Central memory CD8-positive, alpha-beta T cell (primary cell): ENCODE measurements around the gene PRRT1B.
"Not testable (repeated sequence)": the region's sequence is repeated elsewhere in the genome, so short reads cannot be mapped to it uniquely, and the experiment has no call there.

Experiments used
- ATAC-seq: fragments of 150-1000 bp; cut with Tn5 transposase; replicated peaks from 2 replicates; pipeline ENCODE4 v1.10.0; 2022; ENCODE audit warnings: mild to moderate bottlenecking, moderate FRiP score, moderate number of reproducible peaks; ENCODE audit not compliant: poor library complexity, severe bottlenecking; ENCODE audit errors: extremely low read depth
- DNase-seq, 2 donors: peaks; one replicate each; pipeline ENCODE4 v3.0.0; 2021; ENCODE audit warnings: low spot score in 2 of 2
- H3K27ac Mint-ChIP-seq: one replicate; pipeline ENCODE4 v1.8.0; 2022; ENCODE audit warnings: low read depth, mild to moderate bottlenecking, moderate library complexity, mixed read lengths
- H3K27me3 Mint-ChIP-seq: one replicate; pipeline ENCODE4 v1.8.0; 2022; ENCODE audit warnings: mixed read lengths
- H3K36me3 Mint-ChIP-seq: one replicate; pipeline ENCODE4 v1.8.0; 2022; ENCODE audit warnings: mild to moderate bottlenecking, moderate library complexity, mixed read lengths; ENCODE audit not compliant: insufficient read depth
- H3K4me1 Mint-ChIP-seq: one replicate; pipeline ENCODE4 v1.8.0; 2022; ENCODE audit warnings: mixed read lengths
- H3K4me3 Mint-ChIP-seq: one replicate; pipeline ENCODE4 v1.8.0; 2022; ENCODE audit warnings: mild to moderate bottlenecking, moderate library complexity, mixed read lengths
- H3K9me3 Mint-ChIP-seq: one replicate; pipeline ENCODE4 v1.8.0; 2022; ENCODE audit warnings: mixed read lengths

The PRRT1B gene

DNA sequence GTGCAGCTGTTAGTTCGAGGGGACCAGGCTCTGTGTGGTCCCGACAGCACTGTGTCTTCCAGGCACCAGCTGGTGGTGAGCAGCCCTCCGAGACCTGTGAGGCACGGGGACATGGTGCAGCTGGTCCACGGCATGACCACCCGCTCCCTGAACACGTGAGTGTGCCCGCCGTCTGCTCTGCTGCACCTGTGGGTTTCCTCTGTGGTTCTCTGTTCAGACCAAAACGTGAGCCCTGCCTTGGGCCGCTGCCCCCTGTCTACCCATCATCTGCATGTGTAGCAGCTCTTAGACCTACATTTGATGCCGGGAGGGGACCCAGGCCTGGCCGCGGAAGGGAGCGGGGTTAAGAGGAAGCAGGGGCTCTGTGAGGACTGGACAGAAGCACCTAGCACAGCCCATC is 32.1 kb upstream of the PRRT1B start:
- no peak for DNase-seq
- Mint-ChIP-seq H3K27ac (no peak overlapping the region), H3K4me3 (no peak overlapping the region), H3K4me1 (no peaks in the 10 kb centered on the region), H3K36me3 (peaks cover 42% of the 10 kb centered on the region), H3K27me3 (no peaks in the 10 kb centered on the region), H3K9me3 (no peaks in the 10 kb centered on the region)
- no peak for ATAC-seq

DNA sequence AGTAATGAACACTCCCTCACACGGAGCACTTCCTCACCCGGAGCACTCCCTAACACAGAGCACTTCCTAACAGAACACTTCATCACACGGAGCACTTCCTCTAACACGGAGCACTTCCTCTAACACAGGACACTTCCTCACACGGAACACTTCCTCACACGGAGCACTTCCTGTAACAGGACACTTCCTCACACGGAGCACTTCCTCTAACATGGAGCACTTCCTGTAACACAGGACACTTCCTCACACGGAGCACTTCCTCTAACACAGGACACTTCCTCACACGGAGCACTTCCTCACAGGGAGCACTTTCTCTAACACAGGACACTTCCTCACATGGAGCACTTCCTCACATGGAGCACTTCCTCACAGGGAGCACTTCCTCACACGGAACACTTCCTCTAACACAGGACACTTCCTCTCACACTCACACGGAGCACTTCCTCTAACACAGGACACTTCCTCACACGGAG is 29.7 kb upstream of the PRRT1B start:
- not testable (repeated sequence) for DNase-seq, H3K27ac Mint-ChIP-seq, H3K4me1 Mint-ChIP-seq, H3K9me3 Mint-ChIP-seq, ATAC-seq, H3K4me3 Mint-ChIP-seq, H3K27me3 Mint-ChIP-seq
- peaks cover 46% of the 10 kb centered on the region for H3K36me3 Mint-ChIP-seq

DNA sequence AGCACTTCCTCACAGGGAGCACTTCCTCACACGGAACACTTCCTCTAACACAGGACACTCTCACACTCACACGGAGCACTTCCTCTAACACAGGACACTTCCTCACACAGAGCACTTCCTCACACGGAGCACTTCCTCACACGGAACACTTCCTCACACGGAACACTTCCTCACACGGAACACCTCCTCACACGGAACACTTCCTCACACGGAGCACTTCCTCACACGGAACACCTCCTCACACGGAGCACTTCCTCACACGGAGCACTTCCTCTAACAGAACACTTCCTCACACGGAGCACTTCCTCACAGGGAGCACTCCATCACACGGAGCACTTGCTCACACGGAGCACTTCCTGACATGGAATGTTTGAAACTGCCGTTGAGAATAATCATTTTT is 29.2 kb upstream of the PRRT1B start:
- ATAC-seq (no peak), DNase-seq (no peak)
- Mint-ChIP-seq H3K4me1 (no peaks in the 10 kb centered on the region), H3K27ac (no peak overlapping the region), H3K9me3 (no peaks in the 10 kb centered on the region), H3K27me3 (no peaks in the 10 kb centered on the region), H3K4me3 (no peak overlapping the region), H3K36me3 (peaks cover 42% of the 10 kb centered on the region)

DNA sequence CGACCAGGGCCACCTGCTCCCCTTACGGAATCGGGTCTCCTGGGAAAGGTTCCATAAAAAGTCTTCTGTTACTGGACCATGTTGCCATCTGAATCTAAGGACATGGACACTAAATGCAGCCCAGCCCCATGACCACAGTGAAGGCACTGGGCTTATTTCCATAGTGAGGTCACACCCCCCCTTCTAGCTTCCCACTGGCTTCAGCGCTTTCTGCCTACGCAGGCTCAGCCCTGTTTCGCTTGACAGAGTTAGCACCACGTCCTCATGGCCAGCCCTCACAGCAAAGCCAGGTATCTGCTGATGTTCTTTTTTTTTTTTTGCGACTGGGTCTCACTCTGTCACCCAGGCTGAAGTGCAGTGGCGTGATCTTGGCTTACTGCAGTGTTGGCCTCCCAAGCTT is 28.4 kb upstream of the PRRT1B start:
- H3K36me3 Mint-ChIP-seq, result peaks cover 44% of the 10 kb centered on the region
- no peaks in the 10 kb centered on the region for H3K9me3 Mint-ChIP-seq
- no peak overlapping the region for H3K27ac Mint-ChIP-seq
- H3K27me3 Mint-ChIP-seq, result no peaks in the 10 kb centered on the region
- no peak for DNase-seq
- H3K4me1 Mint-ChIP-seq, result no peaks in the 10 kb centered on the region
- no peak for ATAC-seq
- no peak overlapping the region for H3K4me3 Mint-ChIP-seq

DNA sequence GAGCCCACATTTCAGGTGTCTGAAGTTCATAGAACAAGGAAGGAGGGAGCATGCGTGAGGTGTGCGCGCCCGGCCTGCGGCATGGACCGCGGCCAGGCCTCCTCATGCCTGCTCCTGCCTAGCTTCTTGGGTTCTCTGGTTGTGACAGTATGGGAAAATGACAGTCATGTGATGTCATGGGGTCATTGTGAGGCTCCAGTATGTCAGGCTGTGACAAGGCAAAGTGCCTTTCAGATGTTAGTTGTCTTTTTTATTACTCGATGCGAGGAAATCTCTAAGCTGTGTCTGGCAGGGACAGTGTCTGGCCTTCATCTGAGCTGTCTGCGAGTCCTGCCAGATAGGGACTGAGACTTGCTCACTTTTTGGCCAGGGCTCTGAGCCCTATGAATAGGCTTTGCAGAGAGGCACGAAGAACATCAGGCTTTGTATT is 27.5 kb upstream of the PRRT1B start:
- DNase-seq (no peak), ATAC-seq (no peak)
- no peak overlapping the region for H3K27ac Mint-ChIP-seq
- H3K9me3 Mint-ChIP-seq, result no peaks in the 10 kb centered on the region
- no peaks in the 10 kb centered on the region for H3K27me3 Mint-ChIP-seq
- H3K4me3 Mint-ChIP-seq, result no peak overlapping the region
- no peaks in the 10 kb centered on the region for H3K4me1 Mint-ChIP-seq
- H3K36me3 Mint-ChIP-seq, result peaks cover 40% of the 10 kb centered on the region

DNA sequence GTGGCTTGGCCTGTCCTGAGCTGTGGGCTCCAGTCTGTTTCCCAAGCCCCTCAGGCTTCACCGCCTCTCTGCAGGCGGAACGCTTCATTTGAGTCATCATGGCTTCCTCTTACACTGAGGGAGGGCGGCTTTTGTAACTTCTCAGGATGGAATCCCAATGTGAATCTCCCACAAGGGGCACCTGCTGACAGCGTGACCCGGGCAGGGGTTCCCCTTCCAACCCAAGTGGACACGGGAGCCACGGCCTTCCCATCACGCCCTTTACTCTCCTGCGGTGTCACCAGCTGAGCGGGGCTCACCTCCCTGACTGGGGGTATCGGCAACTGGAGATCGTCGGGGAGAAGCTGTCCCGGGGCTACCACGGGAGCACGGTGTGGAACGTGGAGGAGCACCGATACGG is 26.8 kb upstream of the PRRT1B start:
- Mint-ChIP-seq H3K4me1 (no peaks in the 10 kb centered on the region), H3K9me3 (no peaks in the 10 kb centered on the region), H3K36me3 (peaks cover 40% of the 10 kb centered on the region), H3K27me3 (no peaks in the 10 kb centered on the region), H3K4me3 (no peak overlapping the region), H3K27ac (no peak overlapping the region)
- no peak for DNase-seq
- ATAC-seq, result no peak

DNA sequence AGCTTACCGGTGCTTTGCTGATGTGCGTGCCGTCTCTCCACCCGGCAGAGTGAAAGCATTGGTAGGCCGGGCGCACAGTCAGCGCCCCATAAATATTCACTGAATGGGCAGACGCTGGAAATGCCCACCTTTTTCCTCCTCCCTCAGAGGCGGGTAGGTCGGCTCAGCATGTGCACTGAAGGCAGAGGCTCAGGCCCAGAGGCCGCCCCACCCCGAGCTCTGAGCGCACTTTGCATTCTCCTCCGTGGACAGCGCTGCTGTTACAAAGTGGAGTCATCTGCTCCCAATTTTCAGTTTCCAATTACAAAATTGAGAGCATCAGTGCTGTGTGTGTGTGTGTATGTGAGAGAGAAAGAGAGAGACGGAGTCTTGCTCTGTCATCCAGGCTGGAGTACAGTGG is 24.8 kb upstream of the PRRT1B start:
- ATAC-seq (no peak), DNase-seq (no peak)
- Mint-ChIP-seq H3K27ac (no peak overlapping the region), H3K4me1 (no peaks in the 10 kb centered on the region), H3K36me3 (peaks cover 39% of the 10 kb centered on the region), H3K27me3 (no peaks in the 10 kb centered on the region), H3K4me3 (no peak overlapping the region), H3K9me3 (no peaks in the 10 kb centered on the region)

DNA sequence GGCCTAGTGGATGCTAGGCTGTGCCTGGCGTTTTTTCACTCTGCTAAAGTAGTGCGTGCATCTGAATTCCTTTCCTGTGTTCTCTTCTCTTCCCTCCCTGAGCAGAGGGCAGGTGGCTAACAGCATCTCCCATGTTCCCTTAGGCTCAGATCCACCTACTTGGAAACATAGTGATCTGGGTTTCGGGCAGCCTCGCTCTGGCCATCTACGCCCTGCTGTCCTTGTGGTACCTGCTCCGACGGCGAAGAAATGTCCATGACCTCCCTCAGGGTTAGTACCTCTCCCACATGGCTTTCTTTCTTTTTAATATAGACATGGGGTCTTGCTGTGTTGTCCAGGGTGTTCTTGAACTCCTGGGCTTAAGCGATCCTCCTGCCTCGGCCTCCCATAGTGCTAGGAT is 24.1 kb upstream of the PRRT1B start:
- Mint-ChIP-seq H3K27ac (no peak overlapping the region), H3K4me3 (no peak overlapping the region), H3K27me3 (no peaks in the 10 kb centered on the region), H3K9me3 (no peaks in the 10 kb centered on the region), H3K36me3 (peaks cover 39% of the 10 kb centered on the region), H3K4me1 (no peaks in the 10 kb centered on the region)
- DNase-seq (no peak), ATAC-seq (no peak)

DNA sequence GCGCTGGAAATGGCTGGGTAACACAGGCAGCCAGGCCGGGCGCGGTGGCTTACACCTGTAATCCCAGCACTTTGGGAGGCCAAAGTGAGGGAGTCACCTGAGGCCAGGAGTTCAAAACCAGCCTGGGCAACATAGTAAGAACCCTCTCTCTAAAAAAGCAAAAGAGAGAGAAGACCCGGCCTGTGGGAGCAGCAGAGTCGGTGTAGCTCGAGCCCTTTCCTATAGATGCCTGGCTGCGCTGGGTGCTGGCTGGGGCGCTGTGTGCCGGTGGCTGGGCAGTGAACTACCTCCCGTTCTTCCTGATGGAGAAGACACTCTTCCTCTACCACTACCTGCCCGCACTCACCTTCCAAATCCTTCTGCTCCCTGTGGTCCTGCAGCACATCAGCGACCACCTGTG is 23.5 kb upstream of the PRRT1B start:
- no peak for ATAC-seq
- no peak for DNase-seq
- no peaks in the 10 kb centered on the region for H3K27me3 Mint-ChIP-seq
- no peaks in the 10 kb centered on the region for H3K4me1 Mint-ChIP-seq
- H3K9me3 Mint-ChIP-seq, result no peaks in the 10 kb centered on the region
- peaks cover 39% of the 10 kb centered on the region for H3K36me3 Mint-ChIP-seq
- no peak overlapping the region for H3K27ac Mint-ChIP-seq
- no peak overlapping the region for H3K4me3 Mint-ChIP-seq

DNA sequence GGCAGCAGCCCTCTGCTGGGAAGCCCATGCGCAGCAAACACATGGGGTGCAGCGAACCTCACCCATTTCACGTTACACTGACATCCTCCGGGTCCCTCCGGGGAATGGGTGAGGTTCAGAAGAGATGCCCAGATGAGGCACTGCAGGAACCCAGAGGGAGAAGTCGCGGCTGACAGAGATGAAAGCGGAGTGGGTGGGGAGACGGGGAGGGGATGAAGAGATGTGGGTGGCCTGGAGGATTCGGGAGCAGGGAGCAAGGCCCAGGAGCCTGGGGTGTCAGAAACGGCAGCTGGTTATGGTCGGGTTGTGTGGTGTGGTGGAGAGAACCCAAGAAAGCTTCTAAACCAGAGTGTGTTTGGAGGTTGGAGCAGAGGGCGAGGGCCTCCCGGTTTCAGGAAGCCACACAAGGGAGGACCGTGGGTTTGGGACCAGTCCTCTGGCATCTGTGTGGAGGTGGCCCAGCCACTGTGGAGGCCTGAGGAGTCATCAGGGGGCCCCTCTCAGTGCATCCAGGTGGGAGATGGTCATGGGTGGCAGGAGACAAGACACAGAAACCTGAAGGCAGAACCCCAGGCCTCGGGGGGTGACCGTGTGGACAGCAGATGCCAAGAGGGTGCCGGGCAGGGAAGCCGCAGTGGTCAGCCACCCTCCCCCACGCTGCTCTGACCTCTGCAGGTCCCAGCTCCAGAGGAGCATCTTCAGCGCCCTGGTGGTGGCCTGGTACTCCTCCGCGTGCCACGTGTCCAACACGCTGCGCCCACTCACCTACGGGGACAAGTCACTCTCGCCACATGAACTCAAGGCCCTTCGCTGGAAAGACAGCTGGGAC is 22.9 kb upstream of the PRRT1B start:
- Mint-ChIP-seq H3K4me1 (no peaks in the 10 kb centered on the region), H3K4me3 (no peak overlapping the region), H3K27me3 (no peaks in the 10 kb centered on the region), H3K36me3 (peaks cover 40% of the 10 kb centered on the region), H3K9me3 (no peaks in the 10 kb centered on the region), H3K27ac (peak overlapping the region; percentile 49)
- ATAC-seq (no peak), DNase-seq (no peak)

DNA sequence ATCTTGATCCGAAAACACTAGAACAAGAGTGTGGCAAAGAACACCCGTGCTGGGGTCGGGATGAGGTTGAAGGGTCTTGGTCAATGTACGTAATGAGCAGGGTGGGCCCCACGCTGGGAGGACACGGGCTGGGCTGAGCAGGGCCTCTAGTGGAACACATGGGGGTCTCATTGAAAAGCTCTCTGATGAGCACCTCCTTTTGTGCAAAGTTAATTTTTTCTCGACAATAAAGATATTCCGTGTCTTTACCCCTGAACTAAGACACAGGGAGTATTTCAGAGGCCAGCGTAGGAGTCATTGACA is 22.3 kb upstream of the PRRT1B start:
- Mint-ChIP-seq H3K4me1 (no peaks in the 10 kb centered on the region), H3K27me3 (no peaks in the 10 kb centered on the region), H3K9me3 (no peaks in the 10 kb centered on the region), H3K36me3 (peaks cover 38% of the 10 kb centered on the region), H3K4me3 (no peak overlapping the region), H3K27ac (no peak overlapping the region)
- DNase-seq (no peak), ATAC-seq (no peak)

DNA sequence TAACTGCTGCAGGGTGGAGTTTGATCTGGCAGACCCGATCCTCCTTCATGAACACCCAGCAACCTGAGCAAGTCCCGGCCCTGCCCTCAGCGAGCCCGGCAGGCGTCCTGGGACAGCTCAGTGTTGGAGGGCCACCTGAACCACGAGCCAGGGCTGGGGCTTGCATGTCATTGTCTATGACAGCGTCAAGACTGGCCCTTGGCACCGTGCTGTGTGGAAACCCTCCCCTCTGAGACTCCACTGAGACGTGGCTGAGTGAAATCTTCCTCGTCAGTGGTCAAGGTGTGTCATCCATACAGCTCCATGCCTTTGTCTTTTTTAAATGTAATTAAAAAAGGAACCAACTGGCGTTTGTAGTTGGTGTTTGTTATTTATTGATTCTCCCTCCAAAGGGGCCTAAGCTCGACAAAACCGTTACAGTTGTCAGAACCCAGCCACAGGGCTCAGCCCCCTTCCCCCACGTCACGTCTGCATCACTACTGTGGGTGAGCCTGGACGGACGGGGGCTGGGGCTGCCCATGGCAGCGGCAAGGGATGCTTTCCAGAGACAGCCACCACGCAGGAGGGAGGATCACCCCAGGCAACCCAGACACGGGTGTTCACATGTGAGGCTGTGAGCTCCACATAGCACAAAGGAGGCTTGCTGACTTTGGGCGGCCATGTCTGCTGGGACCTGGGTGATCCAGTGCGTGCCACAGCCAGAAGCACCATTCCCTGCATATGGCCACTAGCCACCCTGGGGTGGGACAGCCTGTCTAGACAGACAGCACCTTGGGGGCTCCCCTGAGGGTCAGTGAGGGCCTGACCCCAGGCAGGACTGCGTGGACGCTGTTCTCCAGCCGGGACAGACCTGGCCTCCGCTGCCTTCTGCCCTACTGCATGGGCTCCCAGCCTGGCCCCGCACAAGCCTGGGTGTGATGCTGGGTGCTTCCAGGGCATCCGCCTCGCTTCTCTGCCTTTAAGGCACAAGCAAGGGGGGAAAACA is 21.6 kb upstream of the PRRT1B start:
- no peaks in the 10 kb centered on the region for H3K9me3 Mint-ChIP-seq
- peaks cover 36% of the 10 kb centered on the region for H3K36me3 Mint-ChIP-seq
- no peak overlapping the region for H3K4me3 Mint-ChIP-seq
- no peaks in the 10 kb centered on the region for H3K27me3 Mint-ChIP-seq
- DNase-seq (no peak), ATAC-seq (no peak)
- no peaks in the 10 kb centered on the region for H3K4me1 Mint-ChIP-seq
- H3K27ac Mint-ChIP-seq, result no peak overlapping the region
